IMR-90 (cell line): ENCODE results near the gene CHST8. TPM values are rescaled to one million over a fixed set of nuclear protein-coding genes. Genes with fewer than 3 reads are reported as not detected.

Experiments
- polyA plus RNA-seq, 3 experiments: library from polyadenylated mRNA; depleted of rRNA; stranded (reverse); fragments of >200 nt; gene quantifications; 2 replicates each; pipeline ENCODE4 v1.2.3, GENCODE V29; 2012; ENCODE audit warnings: low replicate concordance in 1 of 3
- total RNA-seq: library from RNA; depleted of rRNA; stranded (reverse); fragments of >200 nt; gene quantifications from 2 replicates; pipeline ENCODE4 v1.2.3, GENCODE V29; 2012; rRNA removed

Gene CHST8
- total and polyA plus RNA-seq, 2 of the 4 experiments (the other 2 are of a cell fraction): not detected

Other genes with a start within 250 kb of the CHST8 start
- 14.3 and 21.1 TPM in 2 replicates for gene CEBPG, start 248.2 kb upstream of the CHST8 start, total RNA-seq
- gene CEBPG, start 248.2 kb upstream of the CHST8 start, polyA plus RNA-seq (2012; rRNA removed): 7.9 and 9.2 TPM in 2 replicates
- gene PEPD, start 100.2 kb upstream of the CHST8 start, total RNA-seq: 36.7 and 41.1 TPM in 2 replicates
- gene PEPD, start 100.2 kb upstream of the CHST8 start, polyA plus RNA-seq (2012; rRNA removed): 88.4 and 94.4 TPM in 2 replicates
- 13.6 and 16.3 TPM in 2 replicates for gene KCTD15, start 174.9 kb downstream of the CHST8 start, total RNA-seq
- 19.6 and 22.5 TPM in 2 replicates for gene KCTD15, start 174.9 kb downstream of the CHST8 start, polyA plus RNA-seq (2012; rRNA removed)